NCI-H345 (cell line): Measurements from ENCODE around the gene ADGRD1.
"Not testable (repeated sequence)": the region's sequence is repeated elsewhere in the genome, so short reads cannot be mapped to it uniquely, and the experiment has no call there.

Experiments used
- DNase-seq: peaks from one replicate; lab custom pipeline; 2025; lab: John Stamatoyannopoulos, UW

Gene ADGRD1

GRCh38 chr12:131057211-131057721, 103.6 kb downstream of the ADGRD1 start:
- no peak for DNase-seq

- DNase-seq = no peak
Measured at GRCh38 chr12:131057722-131058515, 104.2 kb downstream of the ADGRD1 start.

GRCh38 chr12:131058700-131059099, 105.0 kb downstream of the ADGRD1 start:
- DNase-seq = no peak

GRCh38 chr12:131060011-131060703, 106.5 kb downstream of the ADGRD1 start:
- no peak for DNase-seq

GRCh38 chr12:131061041-131061806, 107.5 kb downstream of the ADGRD1 start:
- DNase-seq = no peak

GRCh38 chr12:131063413-131063812, 109.7 kb downstream of the ADGRD1 start:
- no peak for DNase-seq

- DNase-seq = no peak
Measured at GRCh38 chr12:131063960-131064359, 110.3 kb downstream of the ADGRD1 start.

GRCh38 chr12:131065279-131065678, 111.6 kb downstream of the ADGRD1 start:
- DNase-seq = no peak

- no peak for DNase-seq
Measured at GRCh38 chr12:131065801-131066200, 112.1 kb downstream of the ADGRD1 start.

- no peak for DNase-seq
Measured at GRCh38 chr12:131066207-131066885, 112.6 kb downstream of the ADGRD1 start.

- DNase-seq = no peak
Measured at GRCh38 chr12:131066886-131067490, 113.3 kb downstream of the ADGRD1 start.

GRCh38 chr12:131067981-131068851, 114.5 kb downstream of the ADGRD1 start:
- DNase-seq = no peak

- not testable (repeated sequence) for DNase-seq
Measured at GRCh38 chr12:131068926-131069720, 115.4 kb downstream of the ADGRD1 start.

GRCh38 chr12:131070136-131070535, 116.4 kb downstream of the ADGRD1 start:
- not testable (repeated sequence) for DNase-seq

GRCh38 chr12:131070668-131071067, 117.0 kb downstream of the ADGRD1 start:
- not testable (repeated sequence) for DNase-seq

- not testable (repeated sequence) for DNase-seq
Measured at GRCh38 chr12:131071234-131071820, 117.6 kb downstream of the ADGRD1 start.

GRCh38 chr12:131071950-131072349, 118.2 kb downstream of the ADGRD1 start:
- DNase-seq = not testable (repeated sequence)

- no peak for DNase-seq
Measured at GRCh38 chr12:131072451-131073230, 118.9 kb downstream of the ADGRD1 start.
